Endothelial cell of coronary artery (primary cell): ENCODE data around the gene DDX43. TPM values are rescaled to one million over a fixed set of nuclear protein-coding genes. Genes with fewer than 3 reads are reported as not detected.

ENCODE experiments used
- total RNA-seq: library from RNA; depleted of rRNA; stranded (reverse); fragments of >200 nt; gene quantifications from 2 replicates; pipeline ENCODE4 v1.2.3, GENCODE V29; 2014

Gene DDX43
- total RNA-seq, result 0.75 and 1.1 TPM in 2 replicates

GRCh38 chr6:73394577-73395354 lies at the start of gene DDX43:
Gene DDX43 (plus strand): TSS chr6:73394828. CDS start chr6:73394906, 78 bp downstream.

GRCh38 chr6:73353636-73354593 lies 40.7 kb upstream of the DDX43 start, which contains the start of gene DPPA5:
Gene DPPA5 (minus strand): TSS chr6:73354276. CDS start chr6:73354225, 51 bp downstream.

GRCh38 chr6:73362358-73362757 lies 32.3 kb upstream of the DDX43 start, which contains the start of gene KHDC3L:
Gene KHDC3L (plus strand): TSS chr6:73362658. CDS start chr6:73362730, 72 bp downstream.

GRCh38 chr6:73369563-73369962 lies 25.1 kb upstream of the DDX43 start, which contains the start of gene OOEP:
Gene OOEP (minus strand): TSS chr6:73369897. CDS start chr6:73369792, 105 bp downstream.

GRCh38 chr6:73452107-73452461 lies 57.5 kb downstream of the DDX43 start, which contains the start of gene CGAS:
Gene CGAS (minus strand): TSS chr6:73452297. CDS start chr6:73452181, 116 bp downstream.

GRCh38 chr6:73461537-73462350 lies 67.1 kb downstream of the DDX43 start, which contains the start of gene MTO1:
Gene MTO1 (plus strand): TSS chr6:73461737. CDS start chr6:73461855, 118 bp downstream.

Other genes starting within 250 kb of the DDX43 start
- gene KHDC1L, start 169.3 kb upstream of the DDX43 start, total RNA-seq, result not detected in 2 replicates
- gene KHDC1, start 131.6 kb upstream of the DDX43 start, total RNA-seq, result 0.72 and 0.85 TPM in 2 replicates
- not detected in 2 replicates for gene DPPA5, start 40.6 kb upstream of the DDX43 start, total RNA-seq
- gene KHDC3L, start 32.2 kb upstream of the DDX43 start, total RNA-seq, result not detected in 2 replicates
- not detected in 2 replicates for gene OOEP, start 24.9 kb upstream of the DDX43 start, total RNA-seq
- 4.6 and 5.7 TPM in 2 replicates for gene CGAS, start 57.5 kb downstream of the DDX43 start, total RNA-seq
- 19.2 and 27.9 TPM in 2 replicates for gene MTO1, start 66.9 kb downstream of the DDX43 start, total RNA-seq
- 23,074 and 25,321 TPM in 2 replicates for gene EEF1A1, start 126.2 kb downstream of the DDX43 start, total RNA-seq